Prostate gland (tissue), 2 donors: ENCODE data around the gene RBMS2.

ENCODE experiments used
- CTCF ChIP-seq, 4 experiments: fragments of 200-600 bp in 2 of 4; fragments of 450-650 bp in 2 of 4; sonication (generic) in 2 of 4; IDR thresholded peaks; 1 replicate in 3 of 4; 2 replicates in 1 of 4; pipeline ENCODE4 v1.5.1; 2016 to 2019; ENCODE audit warnings: antibody characterized with exemption in 4 of 4, mild to moderate bottlenecking in 2 of 4, moderate library complexity in 2 of 4
- POLR2A ChIP-seq: fragments of 450-650 bp; IDR thresholded peaks from one replicate; pipeline ENCODE4 v1.6.1; 2016; ENCODE audit warnings: antibody characterized with exemption, mild to moderate bottlenecking
- POLR2AphosphoS5 ChIP-seq: sonication (generic); formaldehyde crosslinking; IDR thresholded peaks from one replicate; pipeline ENCODE4 v1.6.1; 2017; ENCODE audit warnings: antibody characterized with exemption

DNA sequence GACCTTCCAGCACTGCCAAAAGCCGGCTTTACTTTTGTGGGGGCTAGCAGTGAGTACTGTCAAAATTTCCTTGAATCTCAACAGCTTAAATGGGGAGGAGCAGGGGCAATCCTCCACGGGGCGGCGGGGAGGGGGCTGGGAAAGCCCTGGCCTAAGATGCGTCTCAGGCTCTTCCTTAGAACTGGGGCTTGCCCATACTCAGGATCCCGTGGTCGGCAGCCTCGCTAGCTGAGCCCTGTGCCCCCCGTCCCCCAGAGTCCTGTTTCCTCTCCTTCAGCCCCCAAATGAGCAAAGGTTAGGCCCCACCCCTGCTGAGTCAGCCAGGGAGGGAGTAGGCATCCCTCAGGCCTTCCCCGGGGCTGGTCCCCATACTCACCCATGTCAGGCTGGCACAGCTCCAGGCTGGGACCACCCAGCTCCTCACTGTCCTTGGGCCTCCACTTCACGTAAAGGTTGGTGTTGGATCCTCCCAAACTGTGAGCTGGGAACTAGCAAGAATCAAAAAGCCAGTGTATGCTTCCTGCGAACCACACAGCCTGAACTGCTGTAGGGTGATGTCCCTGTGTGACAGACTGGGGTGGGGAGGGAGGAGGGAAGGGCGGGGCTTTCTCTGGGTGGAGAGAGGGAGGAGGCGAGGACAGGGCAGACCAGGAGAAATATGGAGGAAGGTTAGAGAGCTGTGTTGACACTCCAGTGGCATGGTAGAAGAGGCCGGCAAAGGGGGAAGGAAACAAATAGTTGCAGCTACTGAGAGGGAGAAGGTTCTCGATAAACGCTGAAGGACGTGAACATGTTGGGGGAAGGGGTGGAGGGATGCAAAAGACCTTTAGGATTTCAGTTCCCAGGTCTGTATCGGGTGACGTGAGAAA lies 114.4 kb downstream of the RBMS2 start:
- TF ChIP-seq CTCF (IDR thresholded peaks at IDR 0.05) (no peak), POLR2A (peak; percentile 93), POLR2AphosphoS5 (peak; percentile 88)
